HG02852 (cell line): Measurements from ENCODE around the gene EPC1.
A peak's percentile ranks its signal among the peaks of the same experiment; 100 is the strongest.
"Not testable (repeated sequence)": the region's sequence is repeated elsewhere in the genome, so short reads cannot be mapped to it uniquely, and the experiment has no call there.

Source experiments
- ATAC-seq: cut with Tn5 transposase; IDR thresholded peaks from one replicate; pipeline ENCODE4 v1.9.1; 2021; ENCODE audit warnings: mild to moderate bottlenecking, moderate library complexity; ENCODE audit not compliant: unreplicated experiment

EPC1 gene, protein sequence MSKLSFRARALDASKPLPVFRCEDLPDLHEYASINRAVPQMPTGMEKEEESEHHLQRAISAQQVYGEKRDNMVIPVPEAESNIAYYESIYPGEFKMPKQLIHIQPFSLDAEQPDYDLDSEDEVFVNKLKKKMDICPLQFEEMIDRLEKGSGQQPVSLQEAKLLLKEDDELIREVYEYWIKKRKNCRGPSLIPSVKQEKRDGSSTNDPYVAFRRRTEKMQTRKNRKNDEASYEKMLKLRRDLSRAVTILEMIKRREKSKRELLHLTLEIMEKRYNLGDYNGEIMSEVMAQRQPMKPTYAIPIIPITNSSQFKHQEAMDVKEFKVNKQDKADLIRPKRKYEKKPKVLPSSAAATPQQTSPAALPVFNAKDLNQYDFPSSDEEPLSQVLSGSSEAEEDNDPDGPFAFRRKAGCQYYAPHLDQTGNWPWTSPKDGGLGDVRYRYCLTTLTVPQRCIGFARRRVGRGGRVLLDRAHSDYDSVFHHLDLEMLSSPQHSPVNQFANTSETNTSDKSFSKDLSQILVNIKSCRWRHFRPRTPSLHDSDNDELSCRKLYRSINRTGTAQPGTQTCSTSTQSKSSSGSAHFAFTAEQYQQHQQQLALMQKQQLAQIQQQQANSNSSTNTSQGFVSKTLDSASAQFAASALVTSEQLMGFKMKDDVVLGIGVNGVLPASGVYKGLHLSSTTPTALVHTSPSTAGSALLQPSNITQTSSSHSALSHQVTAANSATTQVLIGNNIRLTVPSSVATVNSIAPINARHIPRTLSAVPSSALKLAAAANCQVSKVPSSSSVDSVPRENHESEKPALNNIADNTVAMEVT

DNA sequence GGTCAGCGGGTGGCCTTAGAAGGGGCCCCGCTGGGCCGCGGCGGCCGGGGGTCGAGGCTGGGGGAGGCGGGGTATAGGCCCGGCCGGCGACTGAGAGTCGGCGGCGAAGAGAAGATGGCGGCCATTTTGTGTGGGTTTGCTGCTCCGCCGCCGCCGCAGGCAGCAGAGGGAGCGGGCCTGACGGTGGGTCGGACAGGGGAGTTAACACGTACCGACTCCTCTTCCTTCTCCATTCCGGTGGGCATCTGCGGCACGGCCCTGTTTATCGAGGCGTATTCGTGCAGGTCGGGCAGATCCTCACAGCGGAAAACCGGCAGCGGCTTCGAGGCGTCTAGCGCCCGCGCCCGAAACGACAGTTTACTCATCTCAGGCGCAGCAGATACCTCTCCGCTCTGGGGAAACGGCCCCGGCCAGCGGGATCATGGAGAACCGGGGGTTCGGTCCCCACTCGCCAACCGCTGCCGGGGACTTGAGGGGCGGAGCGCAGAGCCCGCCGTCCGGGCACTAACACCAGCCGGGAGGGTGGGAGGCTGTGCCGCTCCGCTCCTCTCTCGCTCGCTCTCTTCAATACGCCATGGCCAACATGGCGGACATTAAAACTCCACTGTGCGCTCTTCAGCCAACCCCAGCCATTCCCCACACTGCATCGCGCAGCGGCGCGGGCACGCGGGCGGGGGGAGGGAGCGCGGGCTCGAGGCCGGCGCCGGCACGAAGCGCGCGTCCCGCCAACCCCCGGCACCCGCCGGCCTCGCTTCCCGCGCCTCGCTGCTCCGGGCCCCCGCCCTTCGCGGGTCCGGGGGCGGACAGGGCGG, at the start of gene EPC1:
TSS of gene EPC1 (minus strand) at position 608 of the 812 bp plus-strand sequence. CDS start at position 365, 243 bp downstream.
- peak; percentile 62 for ATAC-seq

DNA sequence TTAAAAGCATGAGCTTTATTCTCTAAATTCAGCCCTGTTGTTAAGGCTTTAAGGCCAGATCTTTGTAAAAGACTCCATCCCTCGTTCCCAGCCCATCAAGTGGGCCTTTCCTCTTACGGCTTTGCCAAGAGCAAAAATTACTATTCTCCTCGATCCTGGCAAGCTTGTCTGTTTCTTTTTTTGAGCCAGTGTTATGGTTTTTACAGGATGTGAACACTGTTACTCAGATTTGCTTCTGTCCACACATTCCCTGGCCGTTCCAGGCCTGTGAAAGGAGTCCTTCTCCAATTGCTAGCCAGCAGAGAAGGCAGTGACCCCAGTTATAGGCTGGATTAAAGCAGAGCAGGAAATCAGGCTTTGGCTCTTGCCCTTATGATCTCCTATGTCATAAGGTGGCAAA, 47.0 kb upstream of the EPC1 start:
- no peak for ATAC-seq

DNA sequence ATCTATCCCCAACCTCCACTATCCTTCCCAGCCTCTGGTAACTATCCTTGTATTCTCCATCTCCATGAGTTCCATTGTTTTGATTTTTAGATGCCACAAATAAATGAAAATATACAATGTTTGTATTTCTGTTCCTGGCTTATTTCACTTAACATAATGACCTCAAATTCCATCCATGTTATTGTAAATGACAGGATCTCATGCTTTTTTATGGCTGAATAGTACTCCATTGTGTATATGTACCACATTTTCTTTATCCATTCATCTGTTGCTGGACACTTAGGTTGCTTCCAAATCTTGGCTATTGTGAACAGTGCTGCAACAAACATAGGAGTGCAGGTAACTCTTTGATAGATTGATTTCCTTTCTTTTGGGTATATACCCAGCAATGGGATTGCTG, 45.3 kb upstream of the EPC1 start:
- ATAC-seq: not testable (repeated sequence)

DNA sequence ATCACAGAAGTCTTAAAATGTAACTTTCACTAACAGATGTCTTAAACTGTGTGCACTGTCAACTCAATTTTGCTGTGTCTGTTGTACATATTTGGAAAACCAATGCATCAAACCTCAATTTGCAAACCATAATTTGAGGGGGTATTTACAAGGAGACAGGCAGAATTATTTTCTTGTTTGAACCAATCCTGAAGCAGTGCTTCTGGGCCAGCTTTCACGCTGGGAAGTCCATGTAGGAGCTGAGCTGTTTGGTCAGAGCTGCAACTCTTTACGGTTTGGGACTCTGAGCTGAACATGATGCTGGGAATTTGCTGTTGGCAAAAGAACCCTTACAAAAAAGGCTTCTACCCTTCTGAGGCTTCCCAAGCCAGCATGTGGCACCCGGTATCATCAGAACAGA, 43.2 kb upstream of the EPC1 start:
- ATAC-seq: no peak

DNA sequence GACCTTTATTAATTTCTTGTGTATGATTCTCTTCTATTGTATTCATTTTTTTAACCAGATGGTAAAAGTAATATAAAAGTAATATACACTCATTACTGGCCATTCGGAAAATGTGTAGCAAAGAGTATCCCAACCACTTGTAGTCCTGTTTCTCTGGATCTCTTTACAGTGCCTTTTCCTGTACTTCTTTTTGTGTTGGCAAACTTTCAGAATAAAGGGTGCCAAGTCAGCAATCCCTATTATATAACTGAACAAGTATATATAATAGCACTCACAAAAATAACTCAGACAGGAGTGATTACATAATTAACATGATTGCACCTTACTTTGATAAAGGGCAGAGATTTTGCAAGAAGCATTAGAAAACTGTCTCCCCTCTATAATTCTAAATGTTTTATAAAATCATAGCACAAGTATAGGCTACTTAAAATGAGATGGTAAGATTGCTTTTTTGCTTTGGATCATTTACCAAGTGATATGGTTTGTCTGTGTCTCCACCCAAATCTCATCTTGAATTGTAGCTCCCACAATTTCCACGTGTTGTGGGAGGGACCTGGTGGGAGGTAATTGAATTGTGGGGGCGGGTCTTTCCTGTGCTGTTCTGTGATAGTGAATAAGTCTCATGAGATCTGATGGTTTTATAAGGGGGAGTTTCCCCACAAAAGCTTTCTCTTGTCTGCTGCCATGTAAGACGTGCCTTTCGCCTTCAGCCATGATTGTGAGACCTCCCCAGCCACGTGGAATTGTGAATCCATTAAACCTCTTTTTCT, 41.5 kb upstream of the EPC1 start:
- no peak for ATAC-seq

DNA sequence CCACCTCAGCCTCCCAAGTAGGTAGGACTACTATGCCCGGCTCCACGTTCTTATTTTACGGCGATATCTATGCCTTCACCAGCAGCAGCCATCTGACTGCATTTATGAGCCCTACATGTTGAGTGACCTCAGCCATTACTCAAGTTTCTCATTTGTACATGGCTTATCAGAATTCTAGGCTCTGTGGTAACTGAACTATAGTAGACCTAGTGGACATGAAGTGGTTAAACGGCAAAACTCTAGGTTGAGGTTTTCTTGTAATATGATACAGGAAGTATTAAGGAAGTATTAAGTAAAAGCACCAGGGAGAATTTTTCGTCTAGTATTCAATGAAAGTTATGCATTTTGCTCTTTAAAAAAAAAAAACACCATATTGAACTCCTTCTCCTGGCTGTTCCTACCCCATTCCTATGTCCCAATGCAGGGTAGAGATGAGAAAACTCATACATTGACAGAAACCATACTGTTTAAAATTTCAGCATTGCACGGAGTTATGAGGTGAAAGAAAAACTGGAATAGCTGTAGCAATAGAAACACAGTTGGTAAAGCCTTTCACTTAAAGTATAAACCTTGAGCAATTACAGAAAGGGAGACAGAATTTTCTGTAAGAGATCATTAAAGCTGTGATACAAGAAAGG, 39.8 kb upstream of the EPC1 start:
- no peak for ATAC-seq

DNA sequence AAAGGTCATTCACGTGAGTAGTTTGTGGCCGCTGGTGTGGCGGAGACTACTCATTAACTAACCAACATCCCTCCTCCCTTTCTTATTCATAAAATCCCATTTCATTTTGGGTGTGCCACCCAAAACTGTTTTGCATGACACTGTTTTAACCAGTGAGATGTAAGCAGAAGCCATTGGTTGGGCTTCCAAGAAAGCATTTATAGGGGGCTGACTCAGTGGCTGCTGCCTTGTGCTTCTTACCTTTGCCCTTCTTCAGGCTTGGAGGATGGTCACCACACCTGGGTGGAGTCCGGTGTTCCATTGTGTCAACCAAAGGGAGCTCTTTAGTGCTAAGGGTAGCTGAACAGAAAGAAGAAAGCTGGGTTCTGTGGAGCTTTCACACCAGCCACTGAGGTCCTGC, 37.2 kb upstream of the EPC1 start:
- no peak for ATAC-seq

DNA sequence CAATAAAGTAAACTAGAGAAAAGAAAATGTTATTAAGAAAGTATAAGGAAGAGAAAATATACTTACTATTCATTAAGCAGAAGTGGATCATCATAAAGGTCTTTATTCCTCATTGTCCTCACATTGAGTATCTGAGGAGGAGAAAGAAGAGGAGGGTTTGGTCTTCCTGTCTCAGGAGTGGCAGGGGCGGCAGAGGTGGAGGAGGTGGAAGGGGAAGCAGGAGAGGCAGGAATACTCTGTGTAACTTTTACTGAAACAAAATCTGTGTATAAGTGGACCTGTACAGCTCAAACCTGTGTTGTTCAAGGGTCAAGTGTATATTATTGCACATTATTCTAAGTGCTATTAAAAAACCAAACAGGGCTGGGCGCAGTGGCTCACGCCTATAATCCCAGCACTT, 34.2 kb upstream of the EPC1 start:
- no peak for ATAC-seq

DNA sequence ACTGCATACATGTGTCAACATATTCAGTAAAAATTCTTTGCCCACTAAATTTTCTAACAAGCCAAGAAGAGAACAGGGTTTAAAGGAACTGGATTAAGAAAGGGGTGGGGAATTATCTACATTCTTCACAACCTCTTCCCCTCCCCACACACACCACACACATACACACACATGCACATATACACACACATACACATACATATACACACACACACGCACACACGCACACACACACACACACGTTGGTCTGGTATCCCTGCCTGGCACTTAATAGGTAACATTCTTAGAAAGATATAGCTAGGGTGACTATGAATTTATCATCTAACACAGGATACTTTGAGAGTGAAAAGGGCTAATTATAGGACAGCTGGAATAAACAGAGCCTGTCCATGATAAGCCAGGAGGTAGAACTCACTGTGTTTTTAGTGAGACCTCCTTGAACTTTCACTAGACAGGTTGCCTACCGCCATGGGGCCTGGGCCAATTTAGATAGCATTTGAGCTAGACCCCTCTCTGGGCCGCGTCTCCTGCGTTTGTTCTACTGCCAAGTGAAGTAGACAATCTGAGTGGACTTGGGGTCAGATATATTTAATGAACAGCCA, 33.1 kb upstream of the EPC1 start:
- no peak for ATAC-seq

DNA sequence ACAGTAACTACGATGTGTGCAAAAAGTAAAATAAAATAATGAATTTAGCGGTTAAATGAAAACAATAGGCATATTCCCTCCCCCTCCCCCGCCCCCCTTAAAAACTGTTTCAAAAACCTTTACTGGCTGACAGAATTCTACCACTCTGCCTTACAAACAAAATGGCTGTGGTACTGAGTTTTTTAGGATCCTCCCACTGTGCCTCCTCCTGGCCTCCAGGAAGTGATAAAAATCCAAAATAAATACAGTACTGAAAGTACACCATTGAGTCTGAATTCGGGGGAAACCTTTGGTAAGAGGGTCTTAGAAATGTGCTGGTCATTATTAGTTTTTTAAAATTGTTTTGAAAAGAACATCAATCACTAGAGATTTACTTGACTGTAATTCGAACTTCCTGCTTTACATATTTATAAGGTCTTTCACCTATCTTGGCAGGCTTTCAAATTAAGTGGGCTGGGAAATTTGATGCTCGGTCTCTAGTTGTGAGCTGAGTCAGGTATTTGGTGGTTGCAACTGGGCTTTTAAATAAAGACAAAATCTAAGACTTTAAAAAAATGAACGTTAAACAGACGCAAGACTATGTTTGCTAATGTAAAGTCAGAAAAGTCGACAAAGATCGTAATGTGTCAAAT, 32.5 kb upstream of the EPC1 start:
- peak; percentile 31 for ATAC-seq

DNA sequence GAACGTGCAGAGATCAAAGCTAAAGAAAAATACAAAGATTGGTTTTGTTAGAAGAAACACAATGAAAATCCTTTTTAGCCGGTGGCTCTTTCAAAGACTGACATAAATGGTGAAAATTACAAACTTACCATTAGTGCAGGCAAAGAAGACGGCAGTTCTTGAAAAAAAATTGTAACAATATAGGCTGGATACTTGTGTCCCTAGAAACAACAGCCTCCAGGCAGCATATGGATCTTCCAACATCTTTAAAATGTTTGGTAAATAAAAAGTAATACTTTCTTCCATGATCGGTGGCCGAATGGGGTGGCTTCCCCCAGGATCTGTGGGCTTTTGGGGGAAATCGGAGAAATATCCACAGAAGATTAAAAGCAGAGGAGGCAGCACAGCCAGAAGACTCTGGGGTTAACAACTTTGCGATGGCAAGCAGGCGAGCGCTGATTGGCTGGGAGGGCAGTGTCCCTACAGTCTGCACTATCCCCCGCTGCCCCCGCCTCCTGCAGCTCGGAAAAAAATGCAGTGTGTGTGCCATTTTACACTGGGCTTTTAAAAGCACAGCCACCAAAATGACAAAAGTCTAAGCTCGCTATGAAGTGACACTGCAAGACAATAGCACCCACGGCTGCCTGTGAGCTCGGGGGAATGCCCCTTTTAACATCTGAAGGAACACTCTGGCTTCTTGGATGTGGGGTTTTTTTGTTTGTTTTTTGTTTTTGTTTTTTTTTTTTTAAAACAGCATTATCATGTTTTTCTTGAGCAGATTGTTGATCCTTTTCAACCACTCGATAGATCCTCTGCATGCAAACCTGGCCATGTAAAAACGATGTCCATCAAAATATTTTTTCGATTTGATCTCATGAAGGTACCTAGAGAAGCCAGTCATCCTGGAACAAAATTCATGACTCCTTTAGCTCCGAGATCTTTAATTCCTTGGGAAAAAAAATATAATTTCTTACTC, 31.7 kb upstream of the EPC1 start:
- peak; percentile 94 for ATAC-seq

DNA sequence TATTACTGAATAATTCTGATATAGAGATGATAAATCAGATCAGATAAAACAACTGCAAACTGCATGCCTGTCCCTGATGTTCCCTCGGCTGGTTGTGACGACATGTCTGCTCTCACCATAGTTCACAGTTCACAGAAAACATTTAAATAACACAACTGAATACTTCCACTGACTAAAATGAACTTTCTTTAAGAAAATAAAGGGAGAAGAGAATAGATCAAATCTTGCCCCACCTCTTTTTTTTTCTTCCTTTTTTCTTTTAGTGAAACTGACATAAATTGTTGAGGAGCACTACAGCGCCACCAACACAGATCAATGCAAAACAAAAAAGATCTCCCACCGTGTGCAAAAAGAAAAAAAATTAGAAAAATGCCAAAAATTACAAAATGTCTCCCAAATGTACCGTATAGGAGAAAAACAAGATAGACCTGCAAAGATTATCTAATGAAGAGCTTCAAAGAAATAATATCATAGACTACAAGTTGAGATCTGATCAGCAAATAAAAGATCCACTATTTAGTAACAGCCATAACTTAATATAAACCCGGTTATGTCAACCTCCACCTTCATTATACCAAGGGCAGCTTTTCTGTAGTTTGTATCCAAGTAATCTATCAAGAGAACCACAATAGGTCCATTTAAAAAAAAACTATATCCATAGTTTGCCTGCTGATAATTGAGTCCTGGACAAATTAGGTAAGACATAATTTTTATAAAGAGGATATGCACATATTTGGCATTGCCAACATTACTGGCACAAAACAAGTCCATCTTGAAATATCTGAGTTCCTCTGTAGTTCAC, 30.7 kb upstream of the EPC1 start:
- no peak for ATAC-seq

DNA sequence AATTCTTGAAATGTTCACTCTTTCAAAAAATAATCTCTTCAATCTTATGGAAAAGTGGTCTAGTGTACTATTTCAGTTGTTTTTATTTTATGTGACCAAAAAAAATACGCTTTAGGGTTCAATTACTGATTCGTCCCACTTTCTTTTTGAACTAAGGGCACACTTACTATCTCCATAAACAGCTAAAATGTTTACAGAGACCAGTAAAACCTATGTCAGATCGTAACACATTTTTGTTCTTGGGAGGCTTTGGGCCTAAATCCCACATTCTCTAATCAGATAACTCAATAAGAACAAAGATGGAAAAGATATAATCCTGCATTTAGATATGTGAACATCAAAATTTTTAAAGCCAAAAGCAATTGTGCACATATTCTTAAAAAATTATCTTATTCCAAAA, 29.8 kb upstream of the EPC1 start:
- ATAC-seq: no peak

DNA sequence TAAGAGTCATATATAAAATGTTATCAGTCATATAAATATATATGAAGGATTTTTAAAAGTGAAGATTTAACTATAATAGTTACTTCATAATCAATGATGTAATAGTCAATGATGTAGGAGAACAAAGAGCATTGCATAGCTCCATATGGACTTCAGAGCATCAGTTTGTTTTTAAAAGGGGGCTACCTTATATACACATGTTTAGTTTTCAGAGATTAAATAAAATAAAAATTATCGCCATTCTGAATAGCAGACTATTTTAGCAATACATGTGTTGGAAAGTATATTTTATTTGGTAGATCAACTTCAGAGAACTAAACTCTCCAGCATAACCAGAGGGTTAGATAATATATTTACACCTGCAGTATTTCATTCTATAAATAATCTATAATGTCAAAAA, 29.1 kb upstream of the EPC1 start:
- no peak for ATAC-seq

DNA sequence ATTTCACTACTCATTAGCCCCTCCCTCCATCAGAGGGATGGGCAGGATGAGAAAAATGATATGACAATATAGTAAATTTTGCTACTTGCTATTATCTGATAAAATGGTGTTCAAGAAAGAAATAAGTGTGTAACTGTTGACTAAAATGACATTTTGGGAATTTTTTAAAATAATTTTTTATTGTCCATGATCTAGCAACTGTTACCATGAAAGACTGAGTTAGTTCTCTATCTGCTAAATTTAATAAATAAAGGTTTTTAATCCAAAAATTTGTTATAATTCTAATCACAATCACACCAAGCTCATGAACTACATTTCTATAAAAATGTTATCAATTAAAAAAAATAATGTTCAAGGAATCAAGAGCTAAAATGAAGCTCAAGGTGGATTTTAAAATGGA, 28.7 kb upstream of the EPC1 start:
- no peak for ATAC-seq

DNA sequence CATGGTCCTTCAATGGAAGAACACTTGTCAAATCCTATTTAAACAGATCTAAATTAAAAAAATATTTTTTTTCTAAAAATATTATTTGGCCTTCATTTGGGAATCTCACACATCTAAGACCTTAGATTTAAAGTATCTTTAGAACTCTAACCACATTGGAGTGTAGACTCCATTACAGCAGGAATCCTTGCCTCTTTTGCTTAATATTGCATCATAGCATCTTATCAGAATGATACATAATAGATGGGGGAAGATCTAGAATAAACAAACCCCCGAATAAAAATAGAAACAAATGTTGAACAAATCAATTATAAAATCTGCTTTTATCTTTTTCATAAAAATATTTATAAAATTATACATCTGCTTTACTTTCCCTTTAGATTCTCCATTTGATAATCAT, 27.6 kb upstream of the EPC1 start:
- ATAC-seq: no peak

DNA sequence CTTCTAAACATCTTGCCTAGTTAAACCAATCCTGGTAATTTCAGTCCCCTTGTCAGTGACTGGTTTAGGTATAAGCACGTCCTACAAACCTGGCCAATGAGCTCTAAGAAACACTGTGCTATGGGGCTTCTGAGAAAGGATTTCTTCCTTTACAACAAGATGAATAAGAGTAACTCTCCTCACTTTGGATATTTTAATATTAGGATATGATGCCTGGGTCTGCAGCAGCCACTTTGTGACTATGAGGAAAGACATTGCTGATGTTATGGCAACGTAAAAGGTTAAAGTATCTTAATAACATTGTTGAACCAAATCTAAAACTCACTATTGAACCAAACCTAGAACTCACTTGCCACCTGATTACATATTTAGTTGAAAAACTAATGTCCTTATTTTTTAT, 26.5 kb upstream of the EPC1 start:
- no peak for ATAC-seq
